Smooth muscle cell (in vitro differentiated cells): ENCODE measurements around the gene TIMM50. TPM values are rescaled to one million over a fixed set of nuclear protein-coding genes. Genes with fewer than 3 reads are reported as not detected.

Experiments used
- polyA plus RNA-seq: library from polyadenylated mRNA; unstranded; fragments of >200 nt; fragmentation: Nextera tagmentation; extraction: Ambion mirVana; gene quantifications from 2 replicates; pipeline ENCODE4 v1.2.1, GENCODE V29; 2016
- total RNA-seq: library from RNA; depleted of rRNA; stranded (reverse); fragments of >200 nt; gene quantifications from 2 replicates; pipeline ENCODE4 v1.2.3, GENCODE V29; 2014

Gene TIMM50
- total and polyA plus RNA-seq, 2 experiments from 2014 or later = 66.1 to 108 TPM

Other genes with a start within 250 kb of the TIMM50 start
- not detected in 2 replicates for gene IFNL3, start 235.8 kb upstream of the TIMM50 start, total RNA-seq
- gene IFNL3, start 235.8 kb upstream of the TIMM50 start, polyA plus RNA-seq = 0.34 TPM in 1 of 2 replicates, not detected in the other
- not detected in 2 replicates for gene IFNL4, start 232.0 kb upstream of the TIMM50 start, total RNA-seq
- gene IFNL4, start 232.0 kb upstream of the TIMM50 start, polyA plus RNA-seq = 0.15 TPM in 1 of 2 replicates, not detected in the other
- gene IFNL2, start 212.4 kb upstream of the TIMM50 start, total RNA-seq = not detected in 2 replicates
- gene IFNL2, start 212.4 kb upstream of the TIMM50 start, polyA plus RNA-seq = not detected in 2 replicates
- gene IFNL1, start 184.4 kb upstream of the TIMM50 start, total RNA-seq = not detected in 2 replicates
- not detected in 2 replicates for gene IFNL1, start 184.4 kb upstream of the TIMM50 start, polyA plus RNA-seq
- 0.36 and 0.76 TPM in 2 replicates for gene LRFN1, start 160.0 kb upstream of the TIMM50 start, total RNA-seq
- gene LRFN1, start 160.0 kb upstream of the TIMM50 start, polyA plus RNA-seq = 2.1 and 3.2 TPM in 2 replicates
- not detected in 2 replicates for gene GMFG, start 144.8 kb upstream of the TIMM50 start, total RNA-seq
- 0.37 TPM in 1 of 2 replicates, not detected in the other for gene GMFG, start 144.8 kb upstream of the TIMM50 start, polyA plus RNA-seq
- 37.1 and 58.3 TPM in 2 replicates for gene SAMD4B, start 138.4 kb upstream of the TIMM50 start, total RNA-seq
- 61.8 and 81.9 TPM in 2 replicates for gene SAMD4B, start 138.4 kb upstream of the TIMM50 start, polyA plus RNA-seq
- gene PAF1, start 89.7 kb upstream of the TIMM50 start, total RNA-seq = 27.8 and 29.8 TPM in 2 replicates
- gene PAF1, start 89.7 kb upstream of the TIMM50 start, polyA plus RNA-seq = 35.8 and 42.7 TPM in 2 replicates
- 23.0 and 23.8 TPM in 2 replicates for gene MED29, start 89.5 kb upstream of the TIMM50 start, total RNA-seq
- 36.3 and 37.7 TPM in 2 replicates for gene MED29, start 89.5 kb upstream of the TIMM50 start, polyA plus RNA-seq
- gene ZFP36, start 74.0 kb upstream of the TIMM50 start, total RNA-seq = 31.5 and 44.7 TPM in 2 replicates
- gene ZFP36, start 74.0 kb upstream of the TIMM50 start, polyA plus RNA-seq = 281 and 303 TPM in 2 replicates
- gene PLEKHG2, start 68.2 kb upstream of the TIMM50 start, total RNA-seq = 16.3 and 42.2 TPM in 2 replicates
- gene PLEKHG2, start 68.2 kb upstream of the TIMM50 start, polyA plus RNA-seq = 33.0 and 51.9 TPM in 2 replicates
- gene RPS16, start 44.9 kb upstream of the TIMM50 start, total RNA-seq = 82.2 and 97.1 TPM in 2 replicates
- gene RPS16, start 44.9 kb upstream of the TIMM50 start, polyA plus RNA-seq = 539 and 567 TPM in 2 replicates
- 41.0 and 44.9 TPM in 2 replicates for gene SUPT5H, start 35.3 kb upstream of the TIMM50 start, total RNA-seq
- gene SUPT5H, start 35.3 kb upstream of the TIMM50 start, polyA plus RNA-seq = 134 and 139 TPM in 2 replicates
- 0.54 and 9.3 TPM in 2 replicates for gene DLL3, start 18.1 kb downstream of the TIMM50 start, total RNA-seq
- gene DLL3, start 18.1 kb downstream of the TIMM50 start, polyA plus RNA-seq = 0.80 and 1.6 TPM in 2 replicates
- gene SELENOV, start 34.3 kb downstream of the TIMM50 start, total RNA-seq = not detected in 2 replicates
- not detected in 2 replicates for gene SELENOV, start 34.3 kb downstream of the TIMM50 start, polyA plus RNA-seq
- 1.9 and 2.7 TPM in 2 replicates for gene EID2B, start 52.0 kb downstream of the TIMM50 start, total RNA-seq
- gene EID2B, start 52.0 kb downstream of the TIMM50 start, polyA plus RNA-seq = 1.1 and 1.9 TPM in 2 replicates
- gene EID2, start 59.3 kb downstream of the TIMM50 start, total RNA-seq = 11.9 and 15.9 TPM in 2 replicates
- 22.5 and 24.2 TPM in 2 replicates for gene EID2, start 59.3 kb downstream of the TIMM50 start, polyA plus RNA-seq
- not detected in 2 replicates for gene LGALS13, start 121.7 kb downstream of the TIMM50 start, total RNA-seq
- gene LGALS13, start 121.7 kb downstream of the TIMM50 start, polyA plus RNA-seq = not detected in 2 replicates
- gene LGALS16, start 175.1 kb downstream of the TIMM50 start, total RNA-seq = not detected in 2 replicates
- not detected in 2 replicates for gene LGALS16, start 175.1 kb downstream of the TIMM50 start, polyA plus RNA-seq
- gene LGALS14, start 223.6 kb downstream of the TIMM50 start, total RNA-seq = not detected in 2 replicates
- not detected in 2 replicates for gene LGALS14, start 223.6 kb downstream of the TIMM50 start, polyA plus RNA-seq